ENCODE data around the gene NEMP1.

DNA sequence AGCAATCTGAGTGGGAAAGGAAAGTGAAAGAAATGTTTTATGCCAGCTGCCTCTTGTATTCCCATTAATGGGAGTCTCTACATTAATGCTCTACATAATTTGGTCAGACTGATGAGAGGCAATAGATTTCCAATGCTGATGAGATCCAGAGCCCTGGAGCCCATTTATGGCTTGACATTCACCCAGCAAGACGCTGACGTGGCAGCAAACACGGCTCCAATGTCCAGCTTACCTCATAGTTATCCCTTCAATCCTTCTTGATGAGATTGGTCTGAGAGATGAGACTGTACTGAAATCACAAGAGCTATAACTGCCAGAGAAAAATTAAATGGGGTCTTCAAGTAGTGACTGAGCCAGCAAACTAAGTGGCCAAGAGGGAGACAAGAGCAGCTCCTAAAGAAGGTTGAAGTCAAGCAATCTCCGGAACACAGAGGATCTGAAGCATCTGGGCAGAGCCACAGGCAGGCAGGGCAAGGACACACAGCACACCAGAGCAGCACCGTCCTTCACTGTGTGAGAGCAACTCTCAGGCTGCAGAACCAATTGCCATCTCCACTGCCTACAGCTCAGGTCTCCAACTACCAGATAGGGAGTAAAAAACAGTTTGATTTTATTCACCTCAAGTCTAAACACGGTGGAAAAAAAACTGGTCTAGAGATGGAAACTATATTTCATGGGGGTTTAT lies 21.4 kb downstream of the NEMP1 start:
- TF ChIP-seq, protein P1, sequence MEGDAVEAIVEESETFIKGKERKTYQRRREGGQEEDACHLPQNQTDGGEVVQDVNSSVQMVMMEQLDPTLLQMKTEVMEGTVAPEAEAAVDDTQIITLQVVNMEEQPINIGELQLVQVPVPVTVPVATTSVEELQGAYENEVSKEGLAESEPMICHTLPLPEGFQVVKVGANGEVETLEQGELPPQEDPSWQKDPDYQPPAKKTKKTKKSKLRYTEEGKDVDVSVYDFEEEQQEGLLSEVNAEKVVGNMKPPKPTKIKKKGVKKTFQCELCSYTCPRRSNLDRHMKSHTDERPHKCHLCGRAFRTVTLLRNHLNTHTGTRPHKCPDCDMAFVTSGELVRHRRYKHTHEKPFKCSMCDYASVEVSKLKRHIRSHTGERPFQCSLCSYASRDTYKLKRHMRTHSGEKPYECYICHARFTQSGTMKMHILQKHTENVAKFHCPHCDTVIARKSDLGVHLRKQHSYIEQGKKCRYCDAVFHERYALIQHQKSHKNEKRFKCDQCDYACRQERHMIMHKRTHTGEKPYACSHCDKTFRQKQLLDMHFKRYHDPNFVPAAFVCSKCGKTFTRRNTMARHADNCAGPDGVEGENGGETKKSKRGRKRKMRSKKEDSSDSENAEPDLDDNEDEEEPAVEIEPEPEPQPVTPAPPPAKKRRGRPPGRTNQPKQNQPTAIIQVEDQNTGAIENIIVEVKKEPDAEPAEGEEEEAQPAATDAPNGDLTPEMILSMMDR (IDR thresholded peaks at IDR 0.05) = no peak
- no peak for TF ChIP-seq POLR2A (IDR thresholded peaks at IDR 0.05)
